Progenitor cell of endocrine pancreas (in vitro differentiated cells): ENCODE data around the gene SH3PXD2A. TPM values are rescaled to one million over a fixed set of nuclear protein-coding genes. Genes with fewer than 3 reads are reported as not detected.

ENCODE experiments used
- DNase-seq: peaks from one replicate; pipeline ENCODE4 v3.0.0; 2021; ENCODE audit warnings: low spot score; ENCODE audit not compliant: unreplicated experiment
- H3K27ac Mint-ChIP-seq: 2 replicates; pipeline ENCODE4 v1.8.0; 2021; ENCODE audit warnings: mild to moderate bottlenecking, moderate library complexity, mixed read lengths
- H3K27me3 Mint-ChIP-seq: 2 replicates; pipeline ENCODE4 v1.8.0; 2021; ENCODE audit warnings: mixed read lengths
- H3K36me3 Mint-ChIP-seq: 2 replicates; pipeline ENCODE4 v1.8.0; 2022; ENCODE audit warnings: mixed read lengths; ENCODE audit not compliant: insufficient read depth
- H3K4me1 Mint-ChIP-seq: 2 replicates; pipeline ENCODE4 v1.8.0; 2021; ENCODE audit warnings: low read depth, mixed read lengths
- H3K4me3 Mint-ChIP-seq: 2 replicates; pipeline ENCODE4 v1.8.0; 2021; ENCODE audit warnings: low read depth, mild to moderate bottlenecking, moderate library complexity, mixed read lengths
- H3K9me3 Mint-ChIP-seq: 2 replicates; pipeline ENCODE4 v1.8.0; 2021; ENCODE audit warnings: low read depth, mixed read lengths
- total RNA-seq: library from RNA; stranded (reverse); gene quantifications from 2 replicates; pipeline ENCODE4 v1.2.1, GENCODE V29; 2021
- TF ChIP-seq, protein P1 (sequence below): fragments of 200-600 bp; sonication (generic); IDR thresholded peaks from one replicate; pipeline ENCODE4 v1.5.0; 2021; ENCODE audit warnings: antibody characterized with exemption, mild to moderate bottlenecking; ENCODE audit not compliant: unreplicated experiment

SH3PXD2A gene
- total RNA-seq, 1 donor from 2014 or later, result 28.0 TPM

GRCh38 chr10:103657061-103657591, 198.2 kb downstream of the SH3PXD2A start:
- TF ChIP-seq, protein P1, sequence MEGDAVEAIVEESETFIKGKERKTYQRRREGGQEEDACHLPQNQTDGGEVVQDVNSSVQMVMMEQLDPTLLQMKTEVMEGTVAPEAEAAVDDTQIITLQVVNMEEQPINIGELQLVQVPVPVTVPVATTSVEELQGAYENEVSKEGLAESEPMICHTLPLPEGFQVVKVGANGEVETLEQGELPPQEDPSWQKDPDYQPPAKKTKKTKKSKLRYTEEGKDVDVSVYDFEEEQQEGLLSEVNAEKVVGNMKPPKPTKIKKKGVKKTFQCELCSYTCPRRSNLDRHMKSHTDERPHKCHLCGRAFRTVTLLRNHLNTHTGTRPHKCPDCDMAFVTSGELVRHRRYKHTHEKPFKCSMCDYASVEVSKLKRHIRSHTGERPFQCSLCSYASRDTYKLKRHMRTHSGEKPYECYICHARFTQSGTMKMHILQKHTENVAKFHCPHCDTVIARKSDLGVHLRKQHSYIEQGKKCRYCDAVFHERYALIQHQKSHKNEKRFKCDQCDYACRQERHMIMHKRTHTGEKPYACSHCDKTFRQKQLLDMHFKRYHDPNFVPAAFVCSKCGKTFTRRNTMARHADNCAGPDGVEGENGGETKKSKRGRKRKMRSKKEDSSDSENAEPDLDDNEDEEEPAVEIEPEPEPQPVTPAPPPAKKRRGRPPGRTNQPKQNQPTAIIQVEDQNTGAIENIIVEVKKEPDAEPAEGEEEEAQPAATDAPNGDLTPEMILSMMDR, result no peak
- DNase-seq, result no peak
- Mint-ChIP-seq H3K27me3 (no peaks in the 10 kb centered on the region), H3K4me1 (no peaks in the 10 kb centered on the region), H3K36me3 (peaks cover 19% of the 10 kb centered on the region), H3K27ac (no peak overlapping the region), H3K9me3 (peaks cover 7% of the 10 kb centered on the region), H3K4me3 (no peak overlapping the region)

- Mint-ChIP-seq H3K27me3 (no peaks in the 10 kb centered on the region), H3K36me3 (peaks cover 19% of the 10 kb centered on the region), H3K4me3 (no peak overlapping the region), H3K27ac (peak overlapping the region; percentile 29), H3K9me3 (peaks cover 7% of the 10 kb centered on the region), H3K4me1 (no peaks in the 10 kb centered on the region)
- DNase-seq, result no peak
- TF ChIP-seq, protein P1, result no peak
These were observed 200.5 kb downstream of the SH3PXD2A start for GRCh38 chr10:103654925-103655324.

DNA sequence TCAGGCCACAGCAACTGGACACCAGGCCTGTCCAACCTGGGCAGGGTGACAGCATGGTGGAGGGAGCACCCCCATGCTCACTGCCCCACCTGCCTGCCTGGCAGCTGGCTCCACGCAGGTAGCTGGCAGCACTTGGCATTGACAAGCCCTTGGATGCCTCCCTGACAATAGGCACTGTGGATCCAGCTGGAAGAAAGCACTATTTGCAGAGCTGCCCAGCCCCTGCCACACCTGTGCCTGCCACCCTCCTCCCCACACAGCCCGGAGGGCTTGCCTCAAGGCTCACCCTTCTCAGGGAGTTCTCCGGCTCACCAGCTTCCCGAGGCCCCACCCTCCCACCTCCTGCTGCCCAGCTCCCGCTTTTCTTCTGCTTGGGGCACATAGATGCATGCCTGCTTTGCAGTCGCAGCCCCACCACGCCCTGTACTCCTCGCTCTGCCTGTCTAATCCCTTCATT, 201.8 kb downstream of the SH3PXD2A start:
- peaks cover 7% of the 10 kb centered on the region for H3K9me3 Mint-ChIP-seq
- no peaks in the 10 kb centered on the region for H3K27me3 Mint-ChIP-seq
- no peak for DNase-seq
- no peak overlapping the region for H3K27ac Mint-ChIP-seq
- peaks cover 18% of the 10 kb centered on the region for H3K36me3 Mint-ChIP-seq
- H3K4me1 Mint-ChIP-seq, result peaks cover 2% of the 10 kb centered on the region
- TF ChIP-seq, protein P1, result no peak
- H3K4me3 Mint-ChIP-seq, result no peak overlapping the region

DNA sequence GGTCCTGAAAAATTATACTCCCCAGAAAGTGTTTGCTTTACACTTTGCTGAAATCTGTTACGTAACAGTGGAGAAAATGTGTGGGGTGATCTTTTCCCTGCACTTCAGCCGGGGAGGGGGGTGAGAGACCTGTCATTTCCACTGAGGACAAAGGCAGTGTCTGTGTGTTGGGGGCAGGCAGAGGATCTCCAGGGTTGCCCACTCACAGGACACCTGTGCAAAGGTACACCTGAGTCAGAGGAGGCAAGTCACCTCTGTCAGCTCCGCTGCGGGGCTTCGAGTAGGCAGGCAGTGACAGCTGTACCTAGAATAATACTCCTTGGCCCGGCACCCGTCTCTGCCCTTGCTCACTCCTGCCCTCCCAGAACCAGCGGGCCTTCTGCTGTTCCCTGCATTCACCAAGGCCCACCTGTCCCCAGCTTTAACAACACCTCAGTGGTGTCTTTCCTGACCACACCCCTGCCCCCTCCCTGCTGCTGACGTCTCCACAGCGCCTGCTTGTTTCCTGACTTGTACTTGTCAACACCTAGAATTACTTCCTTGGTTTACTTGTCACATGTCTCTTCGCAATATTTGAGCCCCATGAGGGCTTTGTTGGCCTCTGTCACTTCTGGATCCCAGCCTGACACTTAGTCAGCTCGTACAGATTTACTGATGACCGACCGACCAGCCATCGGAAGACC, 202.6 kb downstream of the SH3PXD2A start:
- H3K4me1 Mint-ChIP-seq, result peaks cover 5% of the 10 kb centered on the region
- DNase-seq, result no peak
- TF ChIP-seq, protein P1, result no peak
- H3K27ac Mint-ChIP-seq, result peak overlapping the region; percentile 62
- no peaks in the 10 kb centered on the region for H3K27me3 Mint-ChIP-seq
- H3K36me3 Mint-ChIP-seq, result peaks cover 11% of the 10 kb centered on the region
- peaks cover 4% of the 10 kb centered on the region for H3K9me3 Mint-ChIP-seq
- H3K4me3 Mint-ChIP-seq, result no peak overlapping the region

DNA sequence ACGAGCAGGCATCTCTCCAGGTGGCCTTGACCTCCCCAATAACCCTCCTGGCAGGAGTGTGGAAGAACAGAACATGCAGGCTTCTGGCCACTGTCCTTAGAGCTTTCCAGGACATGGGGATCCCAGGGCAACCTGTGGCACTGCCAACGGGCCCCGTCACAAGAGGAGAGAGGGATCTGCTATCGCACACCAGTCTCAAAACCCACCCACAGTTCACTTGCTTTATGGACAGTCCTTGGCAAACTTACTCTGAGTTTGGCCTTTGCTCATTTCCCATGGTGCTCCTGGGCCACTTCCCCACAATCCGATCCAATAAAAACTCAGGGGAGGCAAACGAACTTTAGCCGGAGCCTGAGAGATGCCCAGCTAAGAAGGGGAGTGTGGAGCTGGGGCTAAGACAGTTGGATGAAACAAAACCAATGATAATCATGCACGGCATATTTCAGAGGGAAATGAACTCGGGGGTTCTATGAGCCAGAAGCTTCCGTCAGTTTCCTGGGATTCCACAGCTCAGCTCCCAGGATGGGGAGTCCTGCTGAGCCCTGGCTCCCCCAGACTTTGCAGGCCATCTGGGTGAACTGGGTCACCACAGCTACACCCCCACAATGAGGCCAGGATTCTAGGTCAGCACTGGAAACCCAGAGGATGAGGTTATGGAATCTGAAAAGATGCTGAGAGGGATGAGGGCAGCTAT, 203.4 kb downstream of the SH3PXD2A start:
- DNase-seq, result no peak
- Mint-ChIP-seq H3K9me3 (no peaks in the 10 kb centered on the region), H3K36me3 (peaks cover 4% of the 10 kb centered on the region), H3K4me1 (peaks cover 5% of the 10 kb centered on the region), H3K27ac (no peak overlapping the region), H3K27me3 (no peaks in the 10 kb centered on the region), H3K4me3 (no peak overlapping the region)
- TF ChIP-seq, protein P1, result no peak
